Measurements from ENCODE around the gene CLEC2L.

DNA sequence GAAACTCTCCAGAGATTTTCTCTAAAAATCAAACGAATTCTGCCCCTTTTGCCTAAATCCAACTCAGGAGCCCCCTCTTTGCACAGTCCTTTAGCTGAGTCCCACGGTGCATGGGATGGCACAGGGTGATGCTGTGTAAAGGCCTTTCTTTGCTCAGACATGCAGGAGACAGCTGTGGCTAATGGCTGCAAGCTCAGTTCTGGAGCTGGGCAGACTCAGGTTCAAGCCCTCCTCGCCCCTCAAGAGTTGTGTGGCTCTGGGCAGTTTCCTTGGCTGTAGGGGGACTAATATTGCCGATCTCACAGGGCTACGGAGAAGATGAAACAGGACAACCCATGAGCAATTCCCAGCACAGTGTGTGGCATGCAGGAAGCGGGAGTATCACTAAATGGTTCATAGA lies 42.6 kb downstream of the CLEC2L start:
- TF ChIP-seq, protein P1, sequence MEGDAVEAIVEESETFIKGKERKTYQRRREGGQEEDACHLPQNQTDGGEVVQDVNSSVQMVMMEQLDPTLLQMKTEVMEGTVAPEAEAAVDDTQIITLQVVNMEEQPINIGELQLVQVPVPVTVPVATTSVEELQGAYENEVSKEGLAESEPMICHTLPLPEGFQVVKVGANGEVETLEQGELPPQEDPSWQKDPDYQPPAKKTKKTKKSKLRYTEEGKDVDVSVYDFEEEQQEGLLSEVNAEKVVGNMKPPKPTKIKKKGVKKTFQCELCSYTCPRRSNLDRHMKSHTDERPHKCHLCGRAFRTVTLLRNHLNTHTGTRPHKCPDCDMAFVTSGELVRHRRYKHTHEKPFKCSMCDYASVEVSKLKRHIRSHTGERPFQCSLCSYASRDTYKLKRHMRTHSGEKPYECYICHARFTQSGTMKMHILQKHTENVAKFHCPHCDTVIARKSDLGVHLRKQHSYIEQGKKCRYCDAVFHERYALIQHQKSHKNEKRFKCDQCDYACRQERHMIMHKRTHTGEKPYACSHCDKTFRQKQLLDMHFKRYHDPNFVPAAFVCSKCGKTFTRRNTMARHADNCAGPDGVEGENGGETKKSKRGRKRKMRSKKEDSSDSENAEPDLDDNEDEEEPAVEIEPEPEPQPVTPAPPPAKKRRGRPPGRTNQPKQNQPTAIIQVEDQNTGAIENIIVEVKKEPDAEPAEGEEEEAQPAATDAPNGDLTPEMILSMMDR (IDR thresholded peaks at IDR 0.05; ENCODE audit: low read depth, low read length, missing input control): no peak
- TF ChIP-seq RAD21 (IDR thresholded peaks at IDR 0.05): no peak
- no peak for TF ChIP-seq ATF3 (IDR thresholded peaks at IDR 0.05)
- TF ChIP-seq GABPA (IDR thresholded peaks at IDR 0.05 in 1 of 2, conservative IDR thresholded peaks at IDR 0.05 in 1 of 2): no peak
- no peak for TF ChIP-seq TAF1 (conservative IDR thresholded peaks at IDR 0.05)
- TF ChIP-seq SP1 (IDR thresholded peaks at IDR 0.05): no peak
- no peak for TF ChIP-seq RXRA (IDR thresholded peaks at IDR 0.05)
- TF ChIP-seq REST (IDR thresholded peaks at IDR 0.05): no peak

All from liver (tissue), 3 donors.